Suprapubic skin (tissue), 4 donors: Measurements from ENCODE around the gene SPATA9. TPM values are rescaled to one million over a fixed set of nuclear protein-coding genes. Genes with fewer than 3 reads are reported as not detected.
"Not testable (repeated sequence)": the region's sequence is repeated elsewhere in the genome, so short reads cannot be mapped to it uniquely, and the experiment has no call there.

Experiments
- DNase-seq, 2 donors: peaks; one replicate each; pipeline ENCODE4 v3.0.0-alpha.2; 2019; ENCODE audit warnings: low spot score in 2 of 2
- H3K27ac ChIP-seq: fragments of 200-600 bp; sonication (generic); one replicate; pipeline ENCODE4 v1.5.1; 2019
- H3K27me3 ChIP-seq: fragments of 200-600 bp; sonication (generic); one replicate; pipeline ENCODE4 v1.5.1; 2019
- H3K36me3 ChIP-seq: fragments of 200-600 bp; sonication (generic); one replicate; pipeline ENCODE4 v1.5.1; 2019
- H3K4me1 ChIP-seq: fragments of 200-600 bp; sonication (generic); one replicate; pipeline ENCODE4 v1.5.1; 2019
- H3K4me3 ChIP-seq: fragments of 200-600 bp; sonication (generic); one replicate; pipeline ENCODE4 v1.5.1; 2019; ENCODE audit warnings: mild to moderate bottlenecking
- H3K9me3 ChIP-seq: fragments of 200-600 bp; sonication (generic); one replicate; pipeline ENCODE4 v1.5.1; 2019
- EP300 ChIP-seq: sonication (generic); formaldehyde crosslinking; IDR thresholded peaks from one replicate; pipeline ENCODE4 v1.6.1; 2017; ENCODE audit warnings: antibody characterized with exemption
- POLR2A ChIP-seq, 2 donors: fragments of 450-650 bp; IDR thresholded peaks; one replicate each; pipeline ENCODE4 v1.6.1; 2017; ENCODE audit warnings: antibody characterized with exemption in 2 of 2, mild to moderate bottlenecking in 2 of 2, moderate library complexity in 2 of 2
- POLR2AphosphoS5 ChIP-seq, 3 donors: sonication (generic); formaldehyde crosslinking; IDR thresholded peaks; one replicate each; pipeline ENCODE4 v1.6.1; 2017; ENCODE audit warnings: antibody characterized with exemption in 3 of 3
- WGBS: methylation state at CpG from one replicate; pipeline ENCODE4 v1.1.5; 2018; 5-methylcytosine and 5-hydroxymethylcytosine counted together
- total RNA-seq, 4 donors: library from RNA; depleted of rRNA; stranded (reverse); fragments of >200 nt; gene quantifications; one replicate each; pipeline ENCODE4 v1.1.0, GENCODE V29; 2016
- TF ChIP-seq, protein P1 (sequence below), 2 donors: fragments of 200-600 bp in 1 of 2; fragments of 450-650 bp in 1 of 2; sonication (generic) in 1 of 2; IDR thresholded peaks; one replicate each; pipeline ENCODE4 v1.5.1; 2016 to 2019; ENCODE audit warnings: antibody characterized with exemption in 2 of 2, mild to moderate bottlenecking in 1 of 2, moderate library complexity in 1 of 2

SPATA9 gene
- total RNA-seq, 4 donors from 2014 or later = not detected

DNA sequence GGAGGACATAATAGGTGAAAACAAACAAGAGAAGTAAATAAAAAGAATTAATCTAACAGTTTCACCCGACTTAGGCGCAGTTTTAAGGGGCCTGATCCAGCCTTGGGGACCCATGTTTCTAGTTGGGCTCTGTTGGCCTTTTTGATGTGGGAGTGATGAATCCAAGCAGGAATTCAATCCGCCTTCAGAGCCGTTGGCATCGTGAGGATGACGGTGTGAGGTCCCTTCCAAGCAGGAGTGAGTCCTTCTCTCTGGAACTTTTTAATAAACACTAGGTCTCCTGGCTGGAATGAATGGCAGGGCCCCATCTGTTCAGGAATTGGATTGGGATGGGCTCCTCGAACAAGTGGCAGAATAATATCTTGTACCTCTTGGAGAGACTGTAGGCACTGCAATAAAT lies 26.1 kb upstream of the SPATA9 start:
- 90% methylated on average over 7 of the region's 7 CpGs for WGBS
- no peak for TF ChIP-seq POLR2AphosphoS5 (IDR thresholded peaks at IDR 0.05)
- no peak for TF ChIP-seq POLR2A (IDR thresholded peaks at IDR 0.05)
- TF ChIP-seq, protein P1, sequence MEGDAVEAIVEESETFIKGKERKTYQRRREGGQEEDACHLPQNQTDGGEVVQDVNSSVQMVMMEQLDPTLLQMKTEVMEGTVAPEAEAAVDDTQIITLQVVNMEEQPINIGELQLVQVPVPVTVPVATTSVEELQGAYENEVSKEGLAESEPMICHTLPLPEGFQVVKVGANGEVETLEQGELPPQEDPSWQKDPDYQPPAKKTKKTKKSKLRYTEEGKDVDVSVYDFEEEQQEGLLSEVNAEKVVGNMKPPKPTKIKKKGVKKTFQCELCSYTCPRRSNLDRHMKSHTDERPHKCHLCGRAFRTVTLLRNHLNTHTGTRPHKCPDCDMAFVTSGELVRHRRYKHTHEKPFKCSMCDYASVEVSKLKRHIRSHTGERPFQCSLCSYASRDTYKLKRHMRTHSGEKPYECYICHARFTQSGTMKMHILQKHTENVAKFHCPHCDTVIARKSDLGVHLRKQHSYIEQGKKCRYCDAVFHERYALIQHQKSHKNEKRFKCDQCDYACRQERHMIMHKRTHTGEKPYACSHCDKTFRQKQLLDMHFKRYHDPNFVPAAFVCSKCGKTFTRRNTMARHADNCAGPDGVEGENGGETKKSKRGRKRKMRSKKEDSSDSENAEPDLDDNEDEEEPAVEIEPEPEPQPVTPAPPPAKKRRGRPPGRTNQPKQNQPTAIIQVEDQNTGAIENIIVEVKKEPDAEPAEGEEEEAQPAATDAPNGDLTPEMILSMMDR (IDR thresholded peaks at IDR 0.05) = no peak
- no peak for TF ChIP-seq EP300
- Histone ChIP-seq H3K4me3 (no peak overlapping the region), H3K36me3 (no peaks in the 10 kb centered on the region), H3K27ac (no peak overlapping the region), H3K27me3 (no peaks in the 10 kb centered on the region), H3K4me1 (no peaks in the 10 kb centered on the region), H3K9me3 (no peaks in the 10 kb centered on the region)
- DNase-seq = no peak

DNA sequence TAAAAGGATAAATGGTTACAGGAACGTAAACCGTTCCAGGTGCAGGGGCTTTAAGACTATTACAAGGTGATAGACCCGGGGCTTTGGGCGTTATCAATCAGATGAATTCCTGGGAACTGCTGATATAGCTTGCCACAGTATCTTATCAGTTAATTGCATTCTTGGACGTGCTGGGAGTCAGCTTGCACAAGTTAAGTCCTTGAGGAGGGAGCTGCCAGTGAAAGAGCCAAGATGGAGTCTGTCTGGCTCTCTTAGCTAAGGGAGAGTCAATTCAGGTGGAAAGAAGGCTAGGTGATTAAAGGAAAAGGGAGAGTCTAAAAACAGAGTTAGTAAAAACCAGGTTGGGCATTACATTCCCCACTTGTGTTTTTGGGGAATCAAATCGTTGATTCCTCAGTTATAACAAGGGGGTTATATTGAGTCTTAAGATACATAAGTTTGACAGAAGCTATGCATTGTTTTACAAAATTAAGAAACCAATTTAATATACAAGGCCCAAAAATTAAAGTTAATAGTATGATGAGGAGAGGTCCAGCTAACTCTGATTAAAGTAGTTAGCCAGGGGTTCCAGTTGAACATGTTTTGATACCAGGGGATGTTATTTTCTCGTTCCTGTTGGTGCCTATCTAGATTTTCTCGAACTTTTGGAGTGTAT lies 24.9 kb upstream of the SPATA9 start:
- not testable (repeated sequence) for H3K27me3 ChIP-seq

DNA sequence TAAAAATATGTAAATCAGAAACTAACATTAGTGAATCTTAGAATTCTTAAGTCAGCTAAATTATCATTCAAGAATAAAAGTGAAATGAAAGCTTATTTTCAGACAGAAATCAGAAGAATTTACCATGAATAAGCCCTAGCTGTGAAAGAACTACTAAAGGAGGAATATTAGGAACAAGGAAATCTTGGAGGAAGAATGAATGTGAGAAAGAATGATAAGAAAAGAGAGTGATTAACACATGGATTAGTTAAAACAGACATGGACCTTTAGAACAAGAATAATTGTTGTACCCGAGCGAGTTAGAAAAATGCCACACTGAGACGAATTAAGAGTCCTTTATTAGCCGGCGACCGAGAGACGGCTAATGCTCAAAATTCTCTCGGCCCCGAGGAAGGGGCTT lies 24.3 kb upstream of the SPATA9 start:
- 83% methylated on average over 9 of the region's 9 CpGs for WGBS
- H3K36me3 ChIP-seq = no peaks in the 10 kb centered on the region
- no peak overlapping the region for H3K4me3 ChIP-seq
- no peaks in the 10 kb centered on the region for H3K4me1 ChIP-seq
- DNase-seq = no peak
- H3K27ac ChIP-seq = no peak overlapping the region
- no peaks in the 10 kb centered on the region for H3K27me3 ChIP-seq
- TF ChIP-seq POLR2AphosphoS5 (IDR thresholded peaks at IDR 0.05) (no peak), POLR2A (IDR thresholded peaks at IDR 0.05) (no peak), EP300 (no peak)
- TF ChIP-seq, protein P1 (IDR thresholded peaks at IDR 0.05) = no peak
- H3K9me3 ChIP-seq = no peaks in the 10 kb centered on the region

More for the DNA sequence above, 24.9 kb upstream of the SPATA9 start:
- H3K36me3 ChIP-seq, DNase-seq, H3K27ac ChIP-seq, H3K4me1 ChIP-seq, H3K9me3 ChIP-seq, H3K4me3 ChIP-seq: not testable (repeated sequence)
- 75% methylated on average over 8 of the region's 8 CpGs for WGBS

DNA sequence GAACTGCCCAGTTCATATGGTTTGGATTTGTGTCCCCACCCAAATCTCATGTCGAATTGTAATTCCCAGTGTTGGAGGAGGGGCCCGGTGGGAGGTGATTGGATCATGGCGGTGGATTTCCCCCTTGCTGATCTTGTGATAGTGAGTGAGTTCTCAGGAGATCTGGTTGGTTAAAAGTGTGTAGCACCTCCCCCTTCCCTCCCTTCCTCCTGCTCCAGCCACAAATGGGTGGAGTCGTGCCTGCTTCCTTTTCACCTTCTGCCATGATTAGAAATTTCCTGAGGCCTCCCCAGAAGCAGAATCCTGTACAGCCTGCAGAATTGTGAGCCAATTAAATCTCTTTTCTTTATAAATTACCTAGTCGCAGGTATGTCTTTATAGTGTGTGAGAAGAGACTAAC lies 23.4 kb upstream of the SPATA9 start:
- not testable (repeated sequence) for H3K4me3 ChIP-seq, H3K27ac ChIP-seq, H3K4me1 ChIP-seq, H3K27me3 ChIP-seq, H3K9me3 ChIP-seq, DNase-seq, H3K36me3 ChIP-seq
- WGBS = 83% methylated on average over 4 of the region's 5 CpGs

DNA sequence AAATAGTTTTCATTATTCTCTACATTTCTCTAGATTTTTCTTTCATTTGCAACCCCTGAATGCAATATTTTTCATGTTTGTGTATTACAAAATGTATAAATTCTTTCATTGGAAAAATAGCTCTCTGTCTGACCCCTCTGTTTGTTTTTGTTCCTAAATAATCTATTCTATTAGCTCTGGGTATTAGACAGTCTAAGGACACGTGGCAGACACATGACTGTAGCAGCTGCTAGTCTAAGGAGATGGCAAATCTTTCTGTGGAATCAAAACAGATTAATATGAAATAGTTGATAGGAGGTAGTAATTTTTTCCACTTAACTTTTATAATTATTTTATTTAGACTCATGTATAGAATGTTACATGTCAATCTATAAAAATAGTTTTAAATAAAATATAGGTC lies 21.4 kb upstream of the SPATA9 start:
- no peak for DNase-seq
- no peak for TF ChIP-seq POLR2A (IDR thresholded peaks at IDR 0.05)
- TF ChIP-seq POLR2AphosphoS5 (IDR thresholded peaks at IDR 0.05) = no peak
- TF ChIP-seq EP300 = no peak
- TF ChIP-seq, protein P1 (IDR thresholded peaks at IDR 0.05) = no peak
- Histone ChIP-seq H3K4me1 (no peaks in the 10 kb centered on the region), H3K9me3 (no peaks in the 10 kb centered on the region), H3K27ac (no peak overlapping the region), H3K4me3 (no peak overlapping the region), H3K36me3 (no peaks in the 10 kb centered on the region), H3K27me3 (no peaks in the 10 kb centered on the region)
- WGBS = 71% methylated on average over 1 of the region's 1 CpG

DNA sequence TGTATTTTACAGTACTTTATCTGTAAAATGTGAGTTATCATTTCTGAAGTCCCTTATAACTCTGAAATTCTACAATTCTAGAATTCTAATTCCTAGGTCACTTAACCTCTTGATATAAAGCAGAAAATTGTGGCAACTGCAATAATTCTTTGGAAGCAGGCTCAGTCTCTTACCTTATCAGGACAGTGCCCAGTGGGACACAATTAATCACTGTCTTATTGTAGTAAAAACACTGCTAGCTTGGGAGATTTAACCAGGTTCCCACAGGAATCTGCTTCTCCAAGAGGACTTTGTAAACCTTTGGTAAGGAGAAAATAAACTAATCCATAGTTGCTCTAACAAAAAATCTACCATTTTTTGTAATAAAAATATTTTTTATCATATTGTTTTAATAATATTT lies 18.3 kb upstream of the SPATA9 start:
- no peaks in the 10 kb centered on the region for H3K36me3 ChIP-seq
- peaks cover 4% of the 10 kb centered on the region for H3K4me1 ChIP-seq
- H3K9me3 ChIP-seq = no peaks in the 10 kb centered on the region
- H3K27ac ChIP-seq = no peak overlapping the region
- TF ChIP-seq, protein P1 (IDR thresholded peaks at IDR 0.05) = no peak
- H3K27me3 ChIP-seq = no peaks in the 10 kb centered on the region
- no peak overlapping the region for H3K4me3 ChIP-seq
- DNase-seq = no peak
